Stomach smooth muscle (tissue), 2 donors: ENCODE data around the gene LRFN4.
"Not testable (repeated sequence)": the region's sequence is repeated elsewhere in the genome, so short reads cannot be mapped to it uniquely, and the experiment has no call there.

ENCODE experiments used
- H3K27ac ChIP-seq: one replicate; pipeline ENCODE4 v1.7.0; 2013; ENCODE audit warnings: mild to moderate bottlenecking, low read length, inconsistent platforms
- H3K27me3 ChIP-seq, 2 donors: one replicate each; pipeline ENCODE4 v1.7.0; 2013; ENCODE audit warnings: low read length in 2 of 2; ENCODE audit not compliant: insufficient read depth in 2 of 2, control insufficient read depth in 1 of 2
- H3K36me3 ChIP-seq, 2 donors: one replicate each; pipeline ENCODE4 v1.7.0; 2013; ENCODE audit warnings: low read length in 2 of 2; ENCODE audit not compliant: control insufficient read depth in 2 of 2, insufficient read depth in 2 of 2
- H3K4me1 ChIP-seq: one replicate; pipeline ENCODE4 v1.7.0; 2013; ENCODE audit warnings: low read length; ENCODE audit not compliant: control insufficient read depth, insufficient read depth
- H3K4me3 ChIP-seq, 2 donors: one replicate each; pipeline ENCODE4 v1.7.0; 2013; ENCODE audit warnings: low read length in 2 of 2
- H3K9ac ChIP-seq, 2 donors: one replicate each; pipeline ENCODE4 v1.7.0; 2013; ENCODE audit warnings: low read length in 2 of 2, mild to moderate bottlenecking in 1 of 2
- H3K9me3 ChIP-seq, 2 donors: one replicate each; pipeline ENCODE4 v1.7.0; 2013; ENCODE audit warnings: low read length in 2 of 2; ENCODE audit not compliant: control insufficient read depth in 2 of 2
- donor health status: healthy.
- donor health status: Pancreatic carcinoma.

LRFN4 gene

GRCh38 chr11:66856496-66857233 is at the start of gene LRFN4:
TSS of gene LRFN4 (plus strand) at chr11:66857064. CDS start at chr11:66857745, 681 bp downstream.
- Histone ChIP-seq H3K4me3 (peak within 1 kb of the TSS; percentile 75 to 84), H3K36me3 (no peaks in the 10 kb centered on the region), H3K9ac (peak within 1 kb of the TSS; percentile 74 to 94), H3K4me1 (peaks cover 10% of the 10 kb centered on the region), H3K27ac (peak within 1 kb of the TSS; percentile 87), H3K9me3 (no peaks in the 10 kb centered on the region), H3K27me3 (no peaks in the 10 kb centered on the region)

GRCh38 chr11:66809592-66809991 is 47.3 kb upstream of the LRFN4 start:
- H3K9me3 ChIP-seq, result no peaks in the 10 kb centered on the region
- no peak overlapping the region for H3K4me3 ChIP-seq
- H3K27ac ChIP-seq, result no peak overlapping the region
- H3K9ac ChIP-seq, result no peak overlapping the region
- H3K36me3 ChIP-seq, result peaks cover 0 to 3% of the 10 kb centered on the region in 2 donors
- H3K27me3 ChIP-seq, result no peaks in the 10 kb centered on the region
- H3K4me1 ChIP-seq, result no peaks in the 10 kb centered on the region

DNA sequence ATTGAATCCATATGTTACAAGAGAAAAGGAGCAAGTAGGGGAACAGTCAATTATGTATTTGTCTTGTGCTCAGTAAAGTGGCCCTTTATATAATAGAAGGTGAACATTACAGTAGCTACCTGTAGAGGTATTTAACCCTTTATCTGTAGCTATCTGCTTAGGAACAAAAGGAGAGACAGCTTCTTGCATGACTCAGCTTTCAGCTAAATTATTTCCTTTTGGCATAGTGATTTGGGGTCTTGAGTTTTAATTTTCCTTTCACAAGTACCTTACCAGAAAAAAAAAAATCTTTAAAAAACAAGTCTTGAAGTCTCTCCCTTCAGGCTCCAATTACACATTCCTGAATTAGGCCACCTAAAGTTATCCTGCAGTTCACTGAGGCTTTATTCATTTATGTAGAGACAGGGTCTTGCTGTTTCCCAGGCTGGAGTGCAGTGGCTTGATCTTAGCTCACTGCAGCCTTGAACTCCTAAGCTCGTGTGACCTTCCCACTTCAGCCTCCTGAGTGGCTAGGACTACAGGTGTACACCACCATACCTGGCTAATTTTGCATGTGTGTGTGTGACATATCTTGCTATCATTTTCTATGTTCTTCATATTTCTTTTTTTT is 46.2 kb upstream of the LRFN4 start:
- Histone ChIP-seq H3K4me1 (no peaks in the 10 kb centered on the region), H3K27me3 (no peaks in the 10 kb centered on the region), H3K9ac (no peak overlapping the region)

DNA sequence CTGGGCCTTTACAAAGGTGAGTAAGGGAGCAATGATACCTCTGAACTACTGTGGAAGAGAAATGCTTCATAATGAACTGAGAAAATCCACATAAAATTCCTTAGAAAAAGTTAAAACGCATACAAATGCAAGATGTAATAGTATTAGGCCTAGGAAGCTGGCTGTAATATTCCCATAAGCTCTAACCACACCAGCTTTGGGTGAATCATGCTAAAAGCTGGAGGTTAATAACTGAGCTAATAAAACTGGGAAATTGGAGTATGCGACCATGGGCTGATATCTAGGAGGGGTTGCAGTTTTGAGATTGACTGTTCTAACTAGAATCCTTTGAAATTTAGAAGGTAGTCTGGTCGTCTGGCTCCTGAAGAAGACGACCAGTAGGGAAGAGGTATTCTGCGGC is 42.2 kb upstream of the LRFN4 start:
- no peaks in the 10 kb centered on the region for H3K27me3 ChIP-seq
- peaks cover 0 to 3% of the 10 kb centered on the region in 2 donors for H3K36me3 ChIP-seq
- H3K27ac ChIP-seq, result no peak overlapping the region
- H3K4me3 ChIP-seq, result no peak overlapping the region
- no peaks in the 10 kb centered on the region for H3K9me3 ChIP-seq
- no peak overlapping the region for H3K9ac ChIP-seq
- H3K4me1 ChIP-seq, result no peaks in the 10 kb centered on the region

More for the DNA sequence above, 46.2 kb upstream of the LRFN4 start:
- H3K4me3 ChIP-seq, result no peak overlapping the region
- H3K36me3 ChIP-seq, result peaks cover 0 to 5% of the 10 kb centered on the region in 2 donors
- no peaks in the 10 kb centered on the region for H3K9me3 ChIP-seq
- no peak overlapping the region for H3K27ac ChIP-seq

- no peaks in the 10 kb centered on the region for H3K27me3 ChIP-seq
- peaks cover 0 to 3% of the 10 kb centered on the region in 2 donors for H3K36me3 ChIP-seq
- H3K9ac ChIP-seq, result no peak overlapping the region
- no peaks in the 10 kb centered on the region for H3K4me1 ChIP-seq
- no peak overlapping the region for H3K4me3 ChIP-seq
- no peaks in the 10 kb centered on the region for H3K9me3 ChIP-seq
- no peak overlapping the region for H3K27ac ChIP-seq
Measured at GRCh38 chr11:66815646-66816045, 41.2 kb upstream of the LRFN4 start.

GRCh38 chr11:66818231-66818955 is 38.5 kb upstream of the LRFN4 start:
- no peaks in the 10 kb centered on the region for H3K9me3 ChIP-seq
- no peak overlapping the region for H3K9ac ChIP-seq
- no peak overlapping the region for H3K4me3 ChIP-seq
- H3K27ac ChIP-seq, result no peak overlapping the region
- peaks cover 3% of the 10 kb centered on the region in 2 donors for H3K36me3 ChIP-seq
- no peaks in the 10 kb centered on the region for H3K27me3 ChIP-seq
- no peaks in the 10 kb centered on the region for H3K4me1 ChIP-seq

DNA sequence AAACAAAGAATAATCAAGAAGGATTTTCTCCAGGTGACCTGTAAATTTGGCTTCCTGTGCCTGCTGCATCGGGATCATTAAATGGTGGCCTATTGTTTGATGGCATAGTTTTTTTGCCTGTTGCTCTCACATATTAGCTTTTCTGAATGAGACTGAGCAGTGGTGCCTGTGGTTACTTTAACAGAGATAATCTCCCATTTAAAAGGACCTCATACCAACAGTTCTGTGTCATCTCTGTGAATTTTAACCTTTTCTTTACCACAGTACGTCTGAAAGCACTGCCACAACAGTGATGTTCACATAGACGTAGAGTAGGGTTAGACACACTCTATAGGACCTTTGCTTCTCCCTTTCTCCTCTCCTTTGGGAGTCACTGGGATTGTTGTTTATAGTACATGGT is 36.5 kb upstream of the LRFN4 start:
- H3K9ac ChIP-seq, result no peak overlapping the region
- no peak overlapping the region for H3K4me3 ChIP-seq
- no peak overlapping the region for H3K27ac ChIP-seq
- H3K9me3 ChIP-seq, result no peaks in the 10 kb centered on the region
- no peaks in the 10 kb centered on the region for H3K27me3 ChIP-seq
- H3K36me3 ChIP-seq, result peaks cover 3% of the 10 kb centered on the region in 2 donors
- no peaks in the 10 kb centered on the region for H3K4me1 ChIP-seq

DNA sequence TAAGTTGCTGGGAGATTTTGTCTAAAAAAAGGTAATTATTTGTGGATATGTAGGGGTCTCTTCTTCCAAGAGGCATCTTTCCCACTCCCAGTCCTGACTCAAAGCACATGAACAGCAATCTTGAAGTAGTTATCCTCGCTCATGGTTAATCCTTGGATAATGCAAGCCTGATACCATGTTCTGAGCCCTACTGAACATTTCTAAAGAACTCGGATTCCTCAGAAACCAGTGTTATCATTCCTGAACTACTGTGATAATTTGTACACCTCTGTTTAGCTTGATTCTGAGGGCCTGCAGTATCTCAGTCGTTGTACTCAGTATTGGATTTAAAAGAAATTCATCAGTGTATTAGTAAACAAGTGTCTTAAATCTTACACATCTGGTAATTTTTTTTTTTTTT is 36.0 kb upstream of the LRFN4 start:
- H3K36me3 ChIP-seq, result peaks cover 0 to 3% of the 10 kb centered on the region in 2 donors
- H3K27me3 ChIP-seq, result no peaks in the 10 kb centered on the region

DNA sequence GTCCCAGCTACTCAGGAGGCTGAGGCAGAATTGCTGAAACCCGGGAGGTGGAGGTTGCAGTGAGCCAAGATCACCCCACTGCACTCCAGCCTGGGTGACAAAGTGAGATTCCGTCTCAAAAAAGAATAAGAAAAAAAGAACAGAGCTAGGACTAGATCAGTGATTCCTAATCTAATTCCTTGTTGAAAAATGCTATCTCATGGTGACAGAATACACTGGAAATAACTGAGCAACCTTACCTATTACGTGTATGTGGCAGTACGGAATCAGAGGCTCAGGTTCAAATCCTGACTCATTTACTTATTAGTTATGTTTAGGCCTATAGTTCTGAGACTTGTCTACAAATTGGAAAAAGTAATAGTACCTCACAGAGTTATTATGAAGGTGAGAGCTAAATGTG is 33.2 kb upstream of the LRFN4 start:
- Histone ChIP-seq H3K9me3 (no peaks in the 10 kb centered on the region), H3K27me3 (no peaks in the 10 kb centered on the region), H3K4me1 (no peaks in the 10 kb centered on the region), H3K4me3 (no peak overlapping the region), H3K36me3 (peaks cover 0 to 9% of the 10 kb centered on the region in 2 donors), H3K27ac (no peak overlapping the region), H3K9ac (no peak overlapping the region)

More for the DNA sequence above, 36.0 kb upstream of the LRFN4 start:
- Histone ChIP-seq H3K9ac (no peak overlapping the region), H3K9me3 (no peaks in the 10 kb centered on the region), H3K4me3 (no peak overlapping the region), H3K27ac (no peak overlapping the region), H3K4me1 (no peaks in the 10 kb centered on the region)

DNA sequence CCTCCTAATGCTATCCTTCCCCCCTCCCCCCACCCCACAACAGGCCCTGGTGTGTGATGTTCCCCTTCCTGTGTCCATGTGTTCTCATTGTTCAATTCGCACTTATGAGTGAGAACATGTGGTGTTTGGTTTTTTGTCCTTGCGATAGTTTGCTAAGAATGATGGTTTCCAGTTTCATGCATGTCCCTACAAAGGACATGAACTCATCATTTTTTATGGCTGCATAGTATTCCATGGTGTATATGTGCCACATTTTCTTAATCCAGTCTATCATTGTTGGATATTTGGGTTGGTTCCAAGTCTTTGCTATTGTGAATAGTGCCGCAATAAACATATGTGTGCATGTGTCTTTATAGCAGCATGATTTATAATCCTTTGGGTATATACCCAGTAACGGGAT is 32.3 kb upstream of the LRFN4 start:
- H3K4me1 ChIP-seq, H3K9me3 ChIP-seq, H3K9ac ChIP-seq, H3K27me3 ChIP-seq, H3K27ac ChIP-seq, H3K36me3 ChIP-seq, H3K4me3 ChIP-seq: not testable (repeated sequence)

GRCh38 chr11:66834539-66834845 is 22.4 kb upstream of the LRFN4 start:
- no peak overlapping the region for H3K27ac ChIP-seq
- no peak overlapping the region for H3K4me3 ChIP-seq
- no peak overlapping the region for H3K9ac ChIP-seq
- no peaks in the 10 kb centered on the region for H3K4me1 ChIP-seq
- H3K36me3 ChIP-seq, result peaks cover 0 to 9% of the 10 kb centered on the region in 2 donors
- H3K9me3 ChIP-seq, result no peaks in the 10 kb centered on the region
- no peaks in the 10 kb centered on the region for H3K27me3 ChIP-seq
